ENCODE measurements around the gene DNAH3.

- peak in 1 of 2 donors; percentile 58 for TF ChIP-seq POLR2A (IDR thresholded peaks at IDR 0.05)
- no peak for TF ChIP-seq CTCF (IDR thresholded peaks at IDR 0.05)
These were observed 250.2 kb downstream of the DNAH3 start, which contains the start of the genes DCUN1D3 and LYRM1 for GRCh38 chr16:20900299-20901067.
